ENCODE data around the gene DPF1.

DNA sequence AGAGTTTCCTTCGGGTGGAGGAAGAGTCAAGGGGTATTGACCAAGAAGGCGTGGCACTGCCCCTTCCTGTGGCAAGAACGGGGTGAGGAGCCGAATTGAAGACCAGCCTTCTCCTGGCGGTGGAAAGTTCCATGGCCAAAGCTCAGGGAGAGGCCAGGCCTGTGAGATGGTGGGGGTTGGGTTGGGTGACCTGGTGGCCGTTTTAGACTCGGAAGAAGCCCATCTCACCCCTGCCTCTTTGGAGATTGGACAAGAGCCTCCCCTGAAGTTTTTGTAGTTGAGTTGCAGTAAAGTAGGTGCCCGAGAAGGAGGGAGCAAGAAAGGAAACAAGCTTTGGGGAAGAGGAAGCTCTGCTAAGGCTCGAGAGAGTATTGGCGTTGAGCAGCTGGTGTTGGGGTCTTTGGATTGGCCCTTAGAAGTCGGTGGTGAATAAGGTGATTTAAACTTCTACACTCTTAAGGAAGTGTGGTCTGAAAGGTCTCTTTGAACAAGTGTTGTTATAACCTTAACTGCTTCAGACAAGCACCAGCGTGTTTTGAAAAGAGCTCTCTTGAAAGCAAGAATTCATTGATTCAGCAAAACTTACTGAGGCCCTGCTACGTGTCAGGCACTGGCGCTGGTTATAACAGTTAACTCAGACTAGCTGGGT is 41.3 kb upstream of the DPF1 start:
- TF ChIP-seq EZH2phosphoT487 (IDR thresholded peaks at IDR 0.05; ENCODE audit: borderline replicate concordance, low read depth, low read length) = no peak
- TF ChIP-seq, protein P1, sequence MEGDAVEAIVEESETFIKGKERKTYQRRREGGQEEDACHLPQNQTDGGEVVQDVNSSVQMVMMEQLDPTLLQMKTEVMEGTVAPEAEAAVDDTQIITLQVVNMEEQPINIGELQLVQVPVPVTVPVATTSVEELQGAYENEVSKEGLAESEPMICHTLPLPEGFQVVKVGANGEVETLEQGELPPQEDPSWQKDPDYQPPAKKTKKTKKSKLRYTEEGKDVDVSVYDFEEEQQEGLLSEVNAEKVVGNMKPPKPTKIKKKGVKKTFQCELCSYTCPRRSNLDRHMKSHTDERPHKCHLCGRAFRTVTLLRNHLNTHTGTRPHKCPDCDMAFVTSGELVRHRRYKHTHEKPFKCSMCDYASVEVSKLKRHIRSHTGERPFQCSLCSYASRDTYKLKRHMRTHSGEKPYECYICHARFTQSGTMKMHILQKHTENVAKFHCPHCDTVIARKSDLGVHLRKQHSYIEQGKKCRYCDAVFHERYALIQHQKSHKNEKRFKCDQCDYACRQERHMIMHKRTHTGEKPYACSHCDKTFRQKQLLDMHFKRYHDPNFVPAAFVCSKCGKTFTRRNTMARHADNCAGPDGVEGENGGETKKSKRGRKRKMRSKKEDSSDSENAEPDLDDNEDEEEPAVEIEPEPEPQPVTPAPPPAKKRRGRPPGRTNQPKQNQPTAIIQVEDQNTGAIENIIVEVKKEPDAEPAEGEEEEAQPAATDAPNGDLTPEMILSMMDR (conservative IDR thresholded peaks at IDR 0.05; ENCODE audit: low read length) = no peak
